Neural progenitor cell (in vitro differentiated cells): ENCODE measurements around the gene ARHGAP26.

Experiments
- CTCF ChIP-seq: fragments of 200-600 bp; sonication (generic); IDR thresholded peaks from 2 replicates; pipeline ENCODE4 v1.5.1; 2017; ENCODE audit warnings: antibody characterized with exemption, mild to moderate bottlenecking
- EZH2phosphoT487 ChIP-seq: fragments of 200-600 bp; sonication (generic); IDR thresholded peaks from 2 replicates; pipeline ENCODE4 v1.6.1; 2017; ENCODE audit warnings: antibody characterized with exemption

GRCh38 chr5:142845954-142846398 lies 75.8 kb downstream of the ARHGAP26 start:
- TF ChIP-seq CTCF (no peak), EZH2phosphoT487 (no peak)
